Right ventricle myocardium inferior (tissue), 1 donor: ENCODE results near the gene PIP5K1C. TPM values are rescaled to one million over a fixed set of nuclear protein-coding genes. Genes with fewer than 3 reads are reported as not detected.

Source experiments
- ATAC-seq: fragments of 200-7000 bp; cut with Tn5 transposase; one replicate; pipeline ENCODE4 v1.9.1; 2020; ENCODE audit warnings: mild to moderate bottlenecking, moderate library complexity
- DNase-seq: peaks from one replicate; pipeline ENCODE4 v3.0.0; 2021; ENCODE audit errors: missing footprints
- intact Hi-C: fragments of 100-400 bp; cut with DNase I; formaldehyde crosslinking; loops from one replicate; pipeline ENCODE4 v1.11.0; 2022
- total RNA-seq: library from RNA; stranded (reverse); fragmentation: NEBNext Ultra II Directional; extraction: Animal tissue kit (Norgen Biotek cat#: 25700); gene quantifications from one replicate; pipeline ENCODE4 v1.2.1, GENCODE V29; 2021
- donor health status: DM: no; HTN: yes; CAD: no; lungs with severe emphysema.

PIP5K1C gene
- total RNA-seq, 1 donor from 2014 or later: 34.7 TPM

DNA sequence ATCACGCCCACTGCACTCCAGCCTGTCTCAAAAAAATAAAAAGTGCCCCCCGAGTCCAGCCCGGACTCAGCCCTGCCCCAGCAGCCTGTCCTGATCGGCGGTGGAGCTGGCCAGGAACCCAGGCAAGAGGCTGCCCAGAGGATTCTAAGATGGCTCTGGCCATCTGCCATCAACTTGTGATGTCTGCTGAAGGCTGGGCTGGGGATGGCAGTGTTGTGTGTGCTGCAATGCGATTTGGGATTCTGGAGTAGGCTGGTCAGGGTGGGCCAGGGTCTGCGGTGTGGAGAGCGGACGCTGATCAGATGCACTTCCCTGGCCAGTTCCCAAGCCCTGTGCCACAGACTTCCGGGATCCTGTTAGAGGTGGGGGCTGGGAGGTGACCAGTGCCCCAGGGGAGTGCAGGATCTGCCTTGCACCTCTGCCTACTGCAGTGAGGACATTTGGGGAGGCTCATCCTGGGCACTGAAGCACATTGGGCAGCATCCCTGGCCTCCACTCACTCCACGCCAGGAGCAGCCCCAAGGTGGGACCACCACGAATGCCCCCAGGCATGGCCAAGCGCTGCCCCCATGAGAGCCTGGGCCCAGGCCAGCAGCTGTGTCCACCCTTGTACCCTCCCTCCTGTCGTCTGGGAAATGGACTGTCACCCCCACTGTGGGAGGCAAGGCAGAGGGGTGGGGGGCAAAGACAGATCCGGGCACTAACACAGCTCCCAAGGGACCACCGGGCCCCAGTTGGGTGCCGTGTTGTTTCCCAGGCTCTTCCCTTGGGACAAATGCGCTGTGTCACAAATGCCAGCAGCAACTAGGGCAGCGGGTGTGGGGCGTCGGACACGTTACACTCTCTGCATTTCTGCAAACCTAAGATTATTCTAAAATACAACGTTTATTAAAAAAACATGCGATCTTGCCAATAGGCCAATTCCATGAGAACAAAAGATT, 90.2 kb downstream of the PIP5K1C start:
- intact Hi-C loops: no loop called here
- DNase-seq: no peak
- no peak for ATAC-seq

DNA sequence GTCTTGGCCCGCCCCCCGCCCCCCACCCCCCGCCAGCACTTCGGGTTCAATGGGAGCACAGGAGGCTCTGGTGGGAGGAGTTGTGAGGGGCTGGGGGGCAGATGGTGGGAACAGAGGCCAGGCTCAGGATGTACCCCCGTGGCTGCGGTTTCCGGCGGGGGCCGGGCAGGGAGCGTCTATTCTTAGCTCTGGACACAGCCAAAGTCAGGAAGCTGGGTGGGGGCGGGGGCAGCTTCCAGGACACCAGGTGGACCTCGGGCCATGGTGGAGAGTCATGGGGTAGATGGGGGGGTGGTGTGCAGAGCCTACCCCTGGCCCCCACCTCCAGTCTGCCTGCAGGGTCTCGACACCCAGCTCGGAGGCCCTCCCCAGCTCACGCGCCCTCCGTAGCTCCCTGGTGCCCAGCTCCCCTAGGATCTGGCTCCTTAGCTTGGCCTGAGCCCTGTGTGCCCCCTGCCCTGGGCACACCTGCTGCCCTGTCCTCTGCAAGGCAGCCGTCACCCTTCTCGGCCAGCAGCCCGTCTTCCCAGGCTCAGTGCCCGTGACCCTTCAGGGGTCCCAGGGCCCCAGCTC, 91.4 kb downstream of the PIP5K1C start:
- no peak for DNase-seq
- intact Hi-C loops: no loop called here

DNA sequence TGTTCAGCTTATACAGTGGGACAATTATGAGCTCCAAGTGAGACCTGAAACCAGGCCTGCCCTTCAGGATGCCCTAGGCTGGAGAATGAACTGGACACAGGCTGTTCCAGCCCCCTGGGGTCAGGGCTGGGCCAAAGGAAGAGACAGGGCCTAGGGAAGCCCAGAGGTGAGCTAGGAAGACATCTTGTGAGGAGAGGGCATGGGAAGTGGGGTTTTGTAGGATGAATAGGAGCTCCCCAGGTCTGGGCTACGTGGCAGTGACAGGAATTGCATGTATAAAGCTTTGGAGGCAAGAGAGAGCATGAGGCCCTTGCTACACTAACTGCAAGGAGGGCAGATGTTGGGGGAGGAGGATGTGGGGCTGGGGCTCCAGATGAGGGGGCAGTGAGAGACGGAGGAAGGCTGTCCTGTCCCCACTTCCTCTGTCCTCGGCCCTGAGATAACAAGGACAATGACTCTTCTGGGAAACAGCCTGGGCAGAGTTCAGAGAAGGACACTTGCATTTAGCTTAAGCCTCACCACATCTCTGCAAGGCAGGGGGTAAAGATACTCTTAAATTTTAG, 92.1 kb downstream of the PIP5K1C start:
- intact Hi-C loops: no loop called here
- DNase-seq (no peak), ATAC-seq (no peak)

More for the DNA sequence above, 91.4 kb downstream of the PIP5K1C start:
- no peak for ATAC-seq

GRCh38 chr19:3607303-3608078, 92.8 kb downstream of the PIP5K1C start:
- intact Hi-C loops: no loop called here
- ATAC-seq (peak; percentile 23), DNase-seq (peak; percentile 77)

GRCh38 chr19:3606690-3607289, 93.5 kb downstream of the PIP5K1C start, which contains the start of gene TBXA2R:
TBXA2R (minus strand) TSS chr19:3606875; CDS start chr19:3600634, 6,241 bp downstream.
- intact Hi-C loops: no loop called here
- DNase-seq (peak; percentile 87), ATAC-seq (peak; percentile 73)

DNA sequence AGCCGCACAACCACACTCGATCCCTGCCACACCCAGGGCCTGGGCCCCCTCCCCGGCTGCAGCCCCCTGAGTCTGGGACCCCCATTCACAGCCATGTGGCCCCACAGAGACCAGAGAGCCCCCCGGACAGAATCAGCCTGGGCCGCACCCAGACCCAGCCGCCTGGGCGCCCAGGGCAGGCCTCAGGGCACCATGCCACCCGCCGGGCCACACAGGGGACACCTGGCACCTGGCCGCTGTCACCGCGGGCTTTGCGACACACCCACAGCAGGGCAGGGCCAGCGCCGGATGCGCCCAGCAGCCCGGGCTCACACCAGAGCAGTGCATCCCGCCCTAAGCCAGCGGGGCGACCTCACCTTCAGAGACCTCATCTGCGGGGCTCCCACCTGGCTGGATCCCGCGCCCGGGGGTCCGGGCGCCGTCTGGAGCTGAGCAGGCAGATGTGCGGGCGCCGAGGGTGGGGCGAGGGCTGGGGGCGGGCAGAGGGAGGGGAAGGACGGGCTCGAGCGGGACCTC, 94.0 kb downstream of the PIP5K1C start:
- DNase-seq: peak; percentile 68
- ATAC-seq: no peak
- intact Hi-C loops: no loop called here

- intact Hi-C loops: no loop called here
- ATAC-seq: no peak
Observed at GRCh38 chr19:3605770-3606169, 94.5 kb downstream of the PIP5K1C start.

GRCh38 chr19:3605361-3605760, 94.9 kb downstream of the PIP5K1C start:
- DNase-seq: no peak
- intact Hi-C loops: no loop called here
- ATAC-seq: no peak

More at GRCh38 chr19:3605770-3606169, 94.5 kb downstream of the PIP5K1C start:
- DNase-seq: no peak

DNA sequence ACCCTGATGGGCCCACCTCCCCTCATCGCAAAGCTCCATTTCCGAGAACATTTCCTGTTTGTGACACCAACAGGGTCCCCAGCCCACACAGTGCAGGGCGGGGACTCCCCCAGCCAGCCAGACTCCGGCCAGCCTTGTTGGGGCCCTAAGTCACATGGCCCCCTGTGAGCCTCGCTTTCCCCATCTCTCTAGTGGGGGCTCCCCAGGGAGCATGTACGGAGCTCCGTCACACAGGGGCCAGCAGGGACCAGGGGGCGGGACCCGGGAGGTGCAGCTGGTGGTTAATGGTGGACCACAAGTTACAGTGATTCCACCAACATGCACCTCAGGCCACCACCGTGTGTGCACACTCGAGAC, 95.3 kb downstream of the PIP5K1C start:
- ATAC-seq: no peak
- intact Hi-C loops: no loop called here
- no peak for DNase-seq

DNA sequence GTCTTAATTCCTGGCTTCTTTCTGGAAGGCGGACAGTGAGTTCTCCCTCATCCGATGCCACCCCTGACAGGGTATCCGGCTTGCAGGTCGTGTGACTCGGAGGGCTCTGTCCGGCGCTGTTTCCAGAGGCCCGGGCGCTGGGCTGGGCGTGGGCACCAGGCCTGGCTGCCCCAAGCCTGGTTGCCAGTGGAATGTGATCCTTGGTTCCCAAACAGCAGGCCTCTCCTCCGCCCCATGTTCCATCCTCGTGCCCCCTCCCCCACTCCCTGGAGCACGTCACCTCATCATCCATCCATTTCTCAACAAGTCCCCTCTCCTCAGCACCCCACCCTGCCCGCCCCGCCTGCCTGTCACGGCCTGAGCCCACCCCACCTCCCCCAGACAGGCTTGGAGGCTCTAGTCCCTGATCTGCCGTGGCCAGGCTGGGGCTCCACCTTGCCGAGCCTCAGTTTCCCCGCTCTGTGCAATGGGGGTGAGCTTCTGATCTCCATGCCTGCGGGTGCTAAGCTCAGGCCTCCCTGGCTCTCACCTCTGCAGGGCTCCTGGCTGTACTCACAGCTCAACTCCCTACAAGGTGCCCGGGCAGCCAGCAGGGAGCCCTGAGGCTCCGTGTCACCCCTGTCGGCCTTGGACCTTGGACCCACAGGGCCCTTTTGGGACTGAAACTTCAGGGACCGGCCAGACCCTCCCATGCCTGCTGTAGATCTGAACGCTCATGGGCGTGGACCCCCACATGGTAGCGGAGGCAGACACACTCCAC, 95.9 kb downstream of the PIP5K1C start:
- intact Hi-C loops: no loop called here
- DNase-seq (no peak), ATAC-seq (no peak)

GRCh38 chr19:3603121-3603811, 97.0 kb downstream of the PIP5K1C start:
- DNase-seq (no peak), ATAC-seq (no peak)
- intact Hi-C loops: no loop called here

GRCh38 chr19:3601021-3601420, 99.2 kb downstream of the PIP5K1C start:
- ATAC-seq: no peak
- intact Hi-C loops: no loop called here
- no peak for DNase-seq

DNA sequence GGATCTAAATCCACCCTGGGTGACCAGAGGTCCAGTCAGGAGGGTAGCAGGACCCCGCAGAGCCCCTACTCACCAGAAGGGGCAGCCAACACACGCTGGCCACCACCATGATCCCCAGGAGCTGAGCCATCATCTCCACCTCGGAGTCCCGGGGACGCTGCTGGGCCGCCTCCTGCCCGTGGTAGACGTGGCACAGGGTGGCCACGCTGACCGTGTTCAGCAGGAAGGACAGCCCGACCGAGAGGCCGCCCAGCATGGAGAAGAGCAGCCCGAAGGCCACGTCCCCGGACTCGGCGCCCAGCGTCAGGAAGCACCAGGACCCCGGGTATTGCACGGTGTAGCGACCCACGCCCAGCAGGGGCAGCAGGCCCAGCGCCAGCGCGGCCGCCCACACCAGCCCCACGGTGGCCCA, 100.5 kb downstream of the PIP5K1C start:
- DNase-seq: no peak
- intact Hi-C loops: no loop called here
- ATAC-seq: no peak

DNA sequence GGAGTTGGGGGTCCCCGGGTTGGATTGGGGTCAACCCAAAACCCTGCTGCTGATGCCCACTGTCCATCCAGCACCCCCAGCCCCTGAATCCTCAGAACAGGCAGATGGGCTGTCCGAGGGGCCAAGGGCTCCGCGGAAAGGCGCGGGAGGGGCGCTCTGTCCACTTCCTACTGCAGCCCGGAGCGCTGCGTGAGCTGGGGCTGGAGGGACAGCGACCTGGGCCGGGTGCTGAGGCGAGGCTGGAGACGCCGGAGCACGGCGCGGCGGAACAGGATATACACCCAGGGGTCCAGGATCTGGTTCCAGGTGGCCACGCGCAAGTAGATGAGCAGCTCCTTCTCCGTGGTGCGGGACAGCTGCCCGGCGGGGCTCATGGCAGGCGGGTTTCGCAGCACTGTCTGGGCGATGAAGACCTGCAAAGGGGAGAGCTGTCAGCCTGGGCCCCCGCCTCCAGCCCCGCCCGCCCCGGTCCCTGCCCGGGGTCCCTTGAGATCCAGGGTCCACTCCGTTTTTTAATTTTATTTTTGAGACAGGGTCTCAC, 104.7 kb downstream of the PIP5K1C start:
- intact Hi-C loops: no loop called here
- DNase-seq (no peak), ATAC-seq (no peak)

DNA sequence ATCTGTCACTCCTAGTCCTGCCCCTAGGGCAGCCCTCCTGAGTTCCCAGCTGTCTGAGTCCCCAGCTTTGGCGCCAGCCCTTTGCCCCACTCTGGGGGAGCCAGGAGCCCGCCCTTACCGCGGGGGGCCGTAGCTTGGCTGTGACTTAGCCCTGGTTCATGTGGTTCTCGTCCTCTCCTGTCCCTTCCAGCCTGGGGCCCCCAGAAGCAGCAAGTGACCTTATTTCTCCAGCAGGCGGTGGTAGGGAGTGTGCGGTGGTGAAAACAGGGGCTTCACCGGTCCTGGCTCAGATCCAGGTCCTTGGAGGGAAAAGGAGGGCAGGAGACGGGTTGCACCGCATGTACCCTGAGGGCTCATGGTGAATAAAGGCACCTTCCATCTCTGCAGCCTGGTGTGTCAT, 107.1 kb downstream of the PIP5K1C start:
- ATAC-seq (no peak), DNase-seq (no peak)
- intact Hi-C loops: no loop called here

GRCh38 chr19:3591876-3592613, 108.2 kb downstream of the PIP5K1C start:
- peak; percentile 70 for ATAC-seq
- intact Hi-C loops: no loop called here
- DNase-seq: no peak
